OCI-LY3 (cell line): ENCODE measurements around the gene MAP3K4.

Experiments used
- CTCF ChIP-seq: fragments of 200-600, 300-600 bp; sonication (generic); IDR thresholded peaks from 2 replicates; pipeline ENCODE4 v1.5.1; 2014; ENCODE audit warnings: antibody characterized with exemption, low read length, low read depth
- EZH2phosphoT487 ChIP-seq: fragments of 200-600 bp; shearing (Covaris generic); IDR thresholded peaks from 2 replicates; pipeline ENCODE4 v1.6.1; 2018; ENCODE audit warnings: antibody characterized with exemption, mixed run types, low read depth

GRCh38 chr6:161048641-161049040 lies 57.1 kb downstream of the MAP3K4 start:
- TF ChIP-seq CTCF (no peak), EZH2phosphoT487 (no peak)
